Ascending aorta (tissue), 2 donors: ENCODE measurements around the gene GRPEL1. TPM values are rescaled to one million over a fixed set of nuclear protein-coding genes. Genes with fewer than 3 reads are reported as not detected.

Experiments
- DNase-seq, 2 donors: peaks; one replicate each; pipeline ENCODE4 v3.0.0-alpha.2; 2019; ENCODE audit warnings: low spot score in 2 of 2
- H3K27ac ChIP-seq, 2 donors: fragments of 200-600 bp; sonication (generic); one replicate each; pipeline ENCODE4 v1.5.1; 2016 to 2017; ENCODE audit warnings: mild to moderate bottlenecking in 1 of 2
- H3K27me3 ChIP-seq: fragments of 200-600 bp; sonication (generic); one replicate; pipeline ENCODE4 v1.5.1; 2017
- H3K36me3 ChIP-seq, 2 donors: fragments of 200-600 bp; sonication (generic); one replicate each; pipeline ENCODE4 v1.5.1; 2016
- H3K4me1 ChIP-seq, 2 donors: fragments of 200-600 bp; sonication (generic); one replicate each; pipeline ENCODE4 v1.5.1; 2016 to 2017; ENCODE audit warnings: mild to moderate bottlenecking in 1 of 2
- H3K4me3 ChIP-seq, 2 donors: fragments of 200-600 bp; sonication (generic); one replicate each; pipeline ENCODE4 v1.5.1; 2016 to 2017; ENCODE audit warnings: mild to moderate bottlenecking in 1 of 2
- H3K9me3 ChIP-seq, 2 donors: fragments of 200-600 bp; sonication (generic); one replicate each; pipeline ENCODE4 v1.5.1; 2016
- intact Hi-C: fragments of 100-400 bp; cut with DNase I; formaldehyde crosslinking; loops from one replicate; pipeline ENCODE4 v1.15.1; 2023
- total RNA-seq: library from RNA; depleted of rRNA; stranded (reverse); fragments of >200 nt; gene quantifications from one replicate; pipeline ENCODE4 v1.1.0, GENCODE V29; 2016
- TF ChIP-seq, protein P1 (sequence below), 3 experiments: fragments of 200-600 bp in 2 of 3; fragments of 450-650 bp in 1 of 3; sonication (generic) in 2 of 3; IDR thresholded peaks; one replicate each; pipeline ENCODE4 v1.5.1; 2016 to 2019; ENCODE audit warnings: antibody characterized with exemption in 3 of 3, mild to moderate bottlenecking in 1 of 3, moderate library complexity in 1 of 3

GRPEL1 gene
- total RNA-seq, 1 donor from 2014 or later, result 42.5 TPM

DNA sequence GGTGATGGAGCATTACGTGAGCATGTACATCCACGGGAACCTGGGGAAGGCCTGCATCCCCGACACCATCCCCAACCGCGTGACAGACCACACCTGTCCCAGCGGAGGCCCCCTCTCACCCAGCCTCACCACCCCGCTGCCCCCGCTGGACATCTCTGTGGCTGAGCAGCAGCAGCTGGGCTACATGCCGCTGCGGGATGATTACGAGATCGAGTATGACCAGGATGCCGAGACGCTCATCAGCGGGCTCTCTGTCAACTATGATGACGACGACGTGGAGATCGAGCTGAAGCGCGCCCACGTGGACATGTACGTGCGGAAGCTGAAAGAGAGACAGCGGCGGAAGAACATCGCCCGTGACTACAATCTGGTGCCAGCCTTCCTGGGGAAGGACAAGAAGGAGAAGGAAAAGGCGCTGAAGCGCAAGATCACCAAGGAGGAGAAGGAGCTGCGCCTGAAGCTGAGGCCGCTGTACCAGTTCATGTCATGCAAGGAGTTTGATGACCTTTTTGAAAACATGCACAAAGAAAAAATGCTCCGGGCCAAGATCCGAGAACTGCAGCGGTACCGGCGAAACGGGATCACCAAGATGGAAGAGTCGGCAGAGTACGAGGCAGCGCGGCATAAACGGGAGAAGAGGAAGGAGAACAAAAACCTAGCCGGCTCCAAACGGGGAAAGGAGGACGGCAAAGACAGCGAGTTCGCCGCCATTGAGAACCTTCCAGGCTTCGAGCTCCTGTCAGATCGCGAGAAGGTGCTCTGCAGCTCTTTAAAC is 13.6 kb downstream of the GRPEL1 start:
- intact Hi-C loops, result no loop called here
- no peak overlapping the region for H3K27ac ChIP-seq
- H3K9me3 ChIP-seq, result no peaks in the 10 kb centered on the region
- TF ChIP-seq, protein P1, sequence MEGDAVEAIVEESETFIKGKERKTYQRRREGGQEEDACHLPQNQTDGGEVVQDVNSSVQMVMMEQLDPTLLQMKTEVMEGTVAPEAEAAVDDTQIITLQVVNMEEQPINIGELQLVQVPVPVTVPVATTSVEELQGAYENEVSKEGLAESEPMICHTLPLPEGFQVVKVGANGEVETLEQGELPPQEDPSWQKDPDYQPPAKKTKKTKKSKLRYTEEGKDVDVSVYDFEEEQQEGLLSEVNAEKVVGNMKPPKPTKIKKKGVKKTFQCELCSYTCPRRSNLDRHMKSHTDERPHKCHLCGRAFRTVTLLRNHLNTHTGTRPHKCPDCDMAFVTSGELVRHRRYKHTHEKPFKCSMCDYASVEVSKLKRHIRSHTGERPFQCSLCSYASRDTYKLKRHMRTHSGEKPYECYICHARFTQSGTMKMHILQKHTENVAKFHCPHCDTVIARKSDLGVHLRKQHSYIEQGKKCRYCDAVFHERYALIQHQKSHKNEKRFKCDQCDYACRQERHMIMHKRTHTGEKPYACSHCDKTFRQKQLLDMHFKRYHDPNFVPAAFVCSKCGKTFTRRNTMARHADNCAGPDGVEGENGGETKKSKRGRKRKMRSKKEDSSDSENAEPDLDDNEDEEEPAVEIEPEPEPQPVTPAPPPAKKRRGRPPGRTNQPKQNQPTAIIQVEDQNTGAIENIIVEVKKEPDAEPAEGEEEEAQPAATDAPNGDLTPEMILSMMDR (IDR thresholded peaks at IDR 0.05), result no peak
- H3K4me1 ChIP-seq, result peaks cover 0 to 3% of the 10 kb centered on the region in 2 donors
- DNase-seq, result no peak
- no peak overlapping the region for H3K4me3 ChIP-seq
- H3K36me3 ChIP-seq, result peaks cover 19 to 54% of the 10 kb centered on the region in 2 donors
- no peaks in the 10 kb centered on the region for H3K27me3 ChIP-seq

GRCh38 chr4:7052923-7053715 is 14.7 kb downstream of the GRPEL1 start:
- intact Hi-C loops, result no loop called here
- DNase-seq, result peak in 1 of 2 donors; percentile 63
- H3K4me3 ChIP-seq, result no peak overlapping the region
- H3K27ac ChIP-seq, result peak overlapping the region in 1 of 2 donors; percentile 34
- TF ChIP-seq, protein P1 (IDR thresholded peaks at IDR 0.05), result no peak
- H3K9me3 ChIP-seq, result no peaks in the 10 kb centered on the region
- H3K27me3 ChIP-seq, result no peaks in the 10 kb centered on the region
- H3K36me3 ChIP-seq, result peaks cover 19 to 48% of the 10 kb centered on the region in 2 donors
- peaks cover 0 to 3% of the 10 kb centered on the region in 2 donors for H3K4me1 ChIP-seq

DNA sequence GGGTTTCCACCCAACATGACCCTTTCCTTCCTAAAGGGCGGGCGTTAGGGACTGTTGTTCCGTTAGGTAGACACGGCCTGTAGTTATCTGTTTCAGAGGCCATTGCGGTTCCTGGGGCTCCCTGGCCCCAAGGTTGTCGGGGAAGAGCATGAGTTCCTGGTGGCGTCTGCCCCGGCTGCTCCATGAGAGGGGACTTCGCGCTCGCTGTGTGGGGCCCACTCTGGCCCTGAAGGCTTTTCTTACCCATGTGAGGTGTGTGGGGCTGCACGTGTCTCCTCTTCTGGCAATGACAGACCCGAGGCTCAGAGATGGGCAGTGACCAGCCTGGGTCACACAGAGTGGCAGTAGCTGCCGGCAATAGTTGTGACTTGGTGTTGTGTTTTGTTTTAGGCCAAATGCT is 15.6 kb downstream of the GRPEL1 start:
- H3K36me3 ChIP-seq, result peaks cover 19 to 46% of the 10 kb centered on the region in 2 donors
- DNase-seq, result no peak
- no peaks in the 10 kb centered on the region for H3K27me3 ChIP-seq
- no peak overlapping the region for H3K4me3 ChIP-seq
- intact Hi-C loops, result no loop called here
- TF ChIP-seq, protein P1 (IDR thresholded peaks at IDR 0.05), result no peak
- no peaks in the 10 kb centered on the region for H3K9me3 ChIP-seq
- H3K4me1 ChIP-seq, result peaks cover 0 to 3% of the 10 kb centered on the region in 2 donors
- no peak overlapping the region for H3K27ac ChIP-seq

- Histone ChIP-seq H3K36me3 (peaks cover 19 to 42% of the 10 kb centered on the region in 2 donors), H3K4me3 (no peak overlapping the region), H3K27ac (no peak overlapping the region), H3K27me3 (no peaks in the 10 kb centered on the region), H3K4me1 (peaks cover 0 to 3% of the 10 kb centered on the region in 2 donors), H3K9me3 (no peaks in the 10 kb centered on the region)
- TF ChIP-seq, protein P1 (IDR thresholded peaks at IDR 0.05), result no peak
- intact Hi-C loops, result no loop called here
- no peak for DNase-seq
Measured at GRCh38 chr4:7051905-7052304, 16.0 kb downstream of the GRPEL1 start.

DNA sequence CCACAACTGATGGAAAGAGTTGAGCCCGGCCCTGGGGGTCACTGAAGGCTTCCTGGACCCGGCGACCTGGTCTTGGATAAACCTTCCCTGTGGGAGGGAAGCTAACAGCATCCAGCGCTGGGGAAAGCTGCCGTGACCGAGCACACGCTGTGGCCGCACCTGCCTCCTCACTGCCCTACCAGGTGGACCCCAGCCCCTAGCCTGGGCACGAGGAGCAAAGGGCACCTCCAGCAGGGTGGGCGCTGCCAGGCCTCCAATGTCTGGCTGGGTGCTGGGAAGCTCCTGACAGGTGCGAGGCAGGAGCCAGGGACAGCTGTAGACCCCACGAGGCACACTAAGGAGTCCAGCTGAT is 16.7 kb downstream of the GRPEL1 start:
- Histone ChIP-seq H3K4me3 (no peak overlapping the region), H3K9me3 (no peaks in the 10 kb centered on the region), H3K4me1 (peaks cover 0 to 6% of the 10 kb centered on the region in 2 donors), H3K27me3 (no peaks in the 10 kb centered on the region), H3K27ac (no peak overlapping the region), H3K36me3 (peaks cover 19 to 34% of the 10 kb centered on the region in 2 donors)
- TF ChIP-seq, protein P1 (IDR thresholded peaks at IDR 0.05), result no peak
- intact Hi-C loops, result no loop called here
- DNase-seq, result no peak
